NCI-H2171 treated with DMSO at 0.1 percent for 48 hours (cell line): ENCODE results near the gene MCF2L2.

Source experiments
- DNase-seq: peaks from one replicate; lab custom pipeline; 2025; lab: John Stamatoyannopoulos, UW

Gene MCF2L2

DNA sequence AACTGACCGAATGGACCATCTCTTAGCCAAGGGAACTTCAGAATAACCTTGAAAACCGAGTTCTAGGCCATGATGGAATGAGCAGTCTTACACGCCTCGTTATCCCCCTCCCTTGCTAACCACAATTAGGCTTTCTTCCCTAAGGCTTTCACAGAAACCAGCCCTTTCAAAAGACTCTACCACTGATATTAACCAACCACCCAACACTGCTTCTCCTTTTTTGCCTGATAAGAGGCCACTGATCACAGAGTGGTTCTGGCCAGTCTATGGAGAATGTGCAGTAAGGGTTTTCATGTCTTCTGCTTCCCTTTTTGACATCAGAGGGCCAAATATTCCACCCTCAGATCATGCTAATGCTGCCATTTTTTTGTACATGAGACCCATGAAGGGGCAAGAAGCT, 59.3 kb downstream of the MCF2L2 start:
- DNase-seq: no peak

DNA sequence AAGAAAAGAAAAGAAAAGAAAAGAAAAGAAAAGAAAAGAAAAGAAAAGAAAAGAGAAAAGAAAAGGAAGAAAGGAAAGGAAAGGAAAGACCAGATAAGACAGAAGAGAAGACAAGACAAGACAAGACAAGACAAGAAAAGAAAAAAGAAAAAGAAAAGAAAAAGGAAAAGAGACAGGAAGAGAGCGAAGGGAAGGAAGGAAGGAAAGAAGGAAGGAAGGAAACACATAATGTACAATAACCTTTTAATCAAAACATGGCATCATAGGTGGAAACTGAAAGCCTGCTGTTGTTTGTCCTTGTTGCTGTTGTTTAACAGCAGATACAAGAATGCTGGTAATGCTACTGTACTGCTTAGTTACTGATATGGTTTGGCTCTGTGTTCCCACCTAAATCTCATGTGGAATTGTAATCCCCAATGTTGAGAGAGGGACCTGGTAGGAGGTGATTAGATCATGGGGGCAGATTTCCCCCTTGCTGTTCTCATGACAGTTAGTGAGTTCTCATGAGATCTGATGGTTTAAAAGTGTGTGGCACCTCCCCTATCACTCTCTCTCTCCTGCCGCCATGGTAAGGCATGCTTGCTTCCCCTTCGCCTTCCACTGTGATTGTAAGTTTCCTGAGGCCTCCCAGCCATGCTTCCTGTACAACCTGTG, 67.3 kb downstream of the MCF2L2 start:
- DNase-seq: no peak

DNA sequence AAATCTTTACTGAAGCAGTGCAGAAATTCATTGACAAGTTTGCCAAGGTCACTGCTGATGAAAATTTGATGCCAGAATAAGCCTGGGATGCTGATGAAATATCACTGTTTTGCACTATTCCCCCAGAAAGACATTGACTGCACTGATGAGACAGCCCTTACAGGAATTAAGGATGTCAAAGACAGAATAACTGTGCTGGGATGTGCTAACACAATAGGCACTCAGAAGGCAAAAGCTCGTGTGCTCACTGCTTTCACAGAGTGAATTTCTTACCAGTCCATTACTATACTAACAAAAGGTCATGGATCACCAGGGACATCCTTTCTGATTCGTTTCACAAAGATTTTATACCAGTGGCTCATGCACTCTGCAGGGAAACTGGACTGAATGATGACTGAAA, 69.4 kb downstream of the MCF2L2 start:
- DNase-seq: no peak

DNA sequence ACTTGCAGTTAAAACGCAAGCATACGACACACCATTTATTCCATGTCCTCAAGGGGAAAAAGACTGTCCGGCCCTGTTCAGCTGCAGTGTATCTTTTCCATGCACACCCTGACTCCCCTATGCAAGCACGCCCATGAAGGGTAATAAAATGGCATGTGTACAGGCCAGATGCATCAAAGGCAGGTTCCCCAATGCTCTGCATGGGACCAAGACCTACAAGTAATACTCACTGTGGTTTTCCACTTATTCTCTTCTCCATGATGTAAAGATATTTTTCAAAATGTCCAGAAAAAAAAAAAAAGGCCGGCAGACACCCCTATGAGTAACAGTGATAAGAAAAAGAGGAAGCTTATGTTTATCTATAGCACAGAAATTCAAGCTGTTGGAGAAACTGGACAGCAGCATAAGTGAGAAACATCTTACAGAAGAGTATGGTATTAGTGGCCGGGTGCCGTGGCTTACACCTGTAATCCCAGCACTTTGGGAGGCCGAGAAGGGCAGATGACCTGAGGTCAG, 70.8 kb downstream of the MCF2L2 start:
- DNase-seq: no peak

DNA sequence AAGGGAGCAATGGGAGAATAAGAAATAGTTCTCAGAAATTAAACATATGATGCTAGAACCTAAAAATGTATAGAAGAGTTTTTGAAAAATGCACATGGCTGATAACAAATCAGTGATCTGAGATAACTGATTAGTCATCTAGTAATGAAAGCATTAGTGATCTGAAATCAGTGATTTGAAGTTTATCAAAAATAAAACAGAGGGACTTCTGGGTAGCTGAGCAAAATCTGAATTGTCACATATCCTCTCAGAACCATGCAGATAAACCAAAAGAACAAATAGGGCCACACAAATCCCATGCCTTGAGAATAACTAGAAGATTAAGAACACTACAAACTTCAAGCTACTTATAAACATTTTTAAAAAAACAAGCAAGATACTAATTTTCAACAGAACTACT, 71.5 kb downstream of the MCF2L2 start:
- no peak for DNase-seq

DNA sequence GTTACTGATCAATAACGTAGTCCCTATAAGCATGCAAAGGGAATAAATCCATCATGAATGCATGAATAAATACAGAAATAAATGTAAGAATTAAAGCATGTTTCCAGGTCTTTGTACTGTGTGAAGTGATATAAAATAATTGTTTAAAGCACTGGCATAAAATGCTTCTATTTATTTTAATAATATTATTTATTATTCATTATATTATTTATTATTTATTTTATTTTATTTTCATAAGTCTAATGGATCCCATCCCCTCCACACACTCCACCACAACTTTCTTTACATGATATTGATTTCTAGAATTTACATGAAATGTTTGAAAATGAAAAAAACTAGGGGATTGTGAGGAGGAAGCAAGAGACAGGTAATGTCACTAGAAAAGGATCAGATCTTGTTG, 73.5 kb downstream of the MCF2L2 start:
- no peak for DNase-seq

DNA sequence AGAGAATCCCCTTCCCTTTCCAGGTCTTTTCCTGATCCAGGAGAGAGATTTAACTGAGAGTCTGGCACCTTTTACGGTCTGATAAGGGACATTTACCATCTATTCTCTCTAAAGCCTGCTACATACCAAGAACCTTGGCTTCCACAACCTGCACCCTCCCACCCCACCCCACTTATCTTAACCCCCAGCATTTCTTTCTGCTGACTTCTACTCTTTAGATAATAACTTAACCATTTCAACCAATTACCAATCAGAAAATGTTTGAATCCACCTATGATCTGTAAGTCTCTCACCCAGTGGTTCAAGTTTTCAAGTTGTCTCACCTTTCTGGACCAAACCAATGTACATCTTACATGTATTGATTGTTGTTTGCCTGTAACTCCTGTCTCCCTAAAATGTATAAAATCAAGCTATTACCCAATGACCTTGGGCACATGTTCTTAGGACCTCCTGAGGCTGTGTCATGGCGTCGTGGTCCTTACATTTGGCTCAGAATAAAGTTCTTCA, 74.0 kb downstream of the MCF2L2 start:
- DNase-seq: no peak

DNA sequence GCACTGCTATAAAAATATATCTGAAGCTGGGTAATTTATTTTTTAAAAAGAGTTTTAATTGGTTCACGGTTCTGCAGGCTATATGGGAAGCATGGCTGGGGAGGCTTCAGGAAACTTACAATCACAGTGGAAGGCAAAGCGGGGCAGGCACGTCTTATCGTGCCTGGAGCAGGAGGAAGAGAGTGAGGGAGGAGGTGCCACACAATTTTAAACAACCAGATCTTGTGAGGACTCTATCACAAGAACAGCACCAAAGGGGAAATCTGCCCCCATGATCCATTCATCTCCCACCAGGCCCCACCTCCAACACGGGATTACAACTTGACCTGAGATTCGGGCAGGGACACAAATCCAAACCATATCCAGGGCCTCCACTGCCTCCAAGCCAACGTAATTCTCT, 75.0 kb downstream of the MCF2L2 start:
- DNase-seq: no peak

DNA sequence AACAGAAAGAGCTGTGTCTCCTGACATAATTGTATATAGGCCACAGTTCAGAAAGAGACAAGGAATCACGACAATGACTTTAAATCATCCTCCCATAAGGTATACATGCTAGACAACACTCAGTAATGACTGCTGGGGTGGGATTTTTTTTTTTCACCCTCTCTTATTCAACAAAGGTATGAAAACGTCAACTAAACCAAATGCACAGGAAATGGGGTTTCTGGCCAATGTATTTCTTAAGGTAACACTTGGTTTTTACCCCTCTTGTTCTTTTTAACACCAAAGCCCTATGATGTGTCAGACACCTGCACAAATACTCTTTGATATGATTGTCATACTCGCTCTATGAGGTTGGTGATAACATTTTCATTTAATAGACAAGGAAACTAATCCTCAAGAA, 78.3 kb downstream of the MCF2L2 start:
- no peak for DNase-seq

DNA sequence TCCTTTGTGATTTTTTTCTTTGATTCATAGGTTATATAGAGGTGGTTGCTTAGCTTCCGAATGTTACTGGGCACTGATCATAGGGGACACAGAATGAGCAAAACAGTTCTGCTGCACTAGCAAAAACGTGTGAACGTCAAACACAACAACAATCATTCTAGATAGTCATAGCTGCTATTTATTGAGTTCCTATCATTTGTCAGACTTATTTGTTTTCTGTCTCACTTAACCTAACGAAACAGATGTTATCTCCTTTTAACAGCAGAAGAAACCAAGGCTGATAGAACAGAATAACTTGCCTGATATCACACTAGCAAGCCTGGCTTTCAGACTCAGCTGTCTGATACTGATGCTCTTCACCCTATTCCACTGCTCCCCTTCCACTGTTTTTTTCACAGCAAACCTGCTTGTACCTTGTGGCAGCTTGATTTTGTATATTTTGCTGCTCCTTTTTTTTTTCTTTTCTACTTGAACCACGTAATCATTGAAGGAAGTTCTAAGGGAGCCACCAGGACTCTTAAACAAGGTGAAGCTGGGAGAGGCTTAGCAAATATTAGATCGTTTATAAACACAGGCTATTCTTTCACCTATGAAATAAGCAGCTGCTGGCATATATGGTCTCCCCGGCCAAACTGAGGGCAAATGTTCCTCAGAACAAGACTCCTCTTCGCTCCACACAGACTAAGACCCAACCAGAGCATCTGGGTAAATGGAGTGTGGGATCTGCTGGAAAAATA, 78.8 kb downstream of the MCF2L2 start:
- DNase-seq: no peak

DNA sequence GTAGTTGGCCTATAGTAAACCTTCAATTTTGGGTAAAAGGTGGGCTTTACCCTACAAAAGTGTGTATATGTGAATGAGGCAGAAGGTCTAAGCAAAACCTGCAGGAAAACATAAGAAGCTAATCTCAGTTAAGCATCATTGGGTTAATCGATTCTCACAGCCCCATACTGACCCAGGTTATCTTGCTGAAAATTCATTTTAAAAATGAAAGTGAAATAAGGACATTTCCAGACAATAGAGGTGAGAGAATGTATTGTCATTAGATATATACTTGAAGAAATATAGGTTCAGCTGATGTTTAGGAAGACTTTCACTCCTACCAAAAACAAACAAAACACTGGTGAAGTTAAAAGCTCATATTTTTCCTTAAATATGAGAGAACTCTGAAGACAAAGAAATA, 85.6 kb downstream of the MCF2L2 start:
- DNase-seq: no peak

DNA sequence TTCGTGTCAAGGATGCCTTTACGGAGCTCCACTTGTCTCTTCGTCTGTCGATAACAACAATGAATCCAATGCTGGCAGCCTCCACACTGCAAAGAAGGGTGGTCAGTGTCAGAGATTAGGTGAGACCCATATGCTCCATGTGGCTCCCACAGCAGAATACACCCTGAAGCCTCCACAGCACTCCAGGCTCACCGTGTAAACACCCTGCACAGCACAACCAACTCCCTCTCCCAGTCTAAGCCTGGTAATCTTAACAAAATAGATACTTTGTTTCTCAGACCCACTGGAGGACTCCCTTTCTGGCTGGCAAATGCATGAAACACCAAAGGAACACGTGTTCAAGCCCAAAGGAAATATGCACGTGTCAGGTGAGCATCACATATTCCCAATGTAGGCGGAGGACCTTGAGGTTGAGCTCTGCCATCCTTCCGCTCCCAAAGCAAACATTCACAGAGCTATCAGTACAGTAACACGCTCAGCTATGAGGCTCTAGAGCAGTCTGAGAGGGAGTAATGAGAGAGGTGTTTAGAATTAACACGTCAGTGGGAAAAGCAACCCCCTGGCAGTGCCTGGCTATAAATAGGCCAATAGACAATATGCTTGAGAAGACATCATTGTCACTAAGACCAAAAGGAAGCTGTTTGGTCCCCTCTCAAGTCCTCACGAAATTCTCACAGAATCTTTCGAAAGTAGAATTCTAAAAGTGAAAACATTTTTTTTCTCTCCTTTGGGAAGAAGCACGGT, 86.7 kb downstream of the MCF2L2 start:
- DNase-seq: no peak

DNA sequence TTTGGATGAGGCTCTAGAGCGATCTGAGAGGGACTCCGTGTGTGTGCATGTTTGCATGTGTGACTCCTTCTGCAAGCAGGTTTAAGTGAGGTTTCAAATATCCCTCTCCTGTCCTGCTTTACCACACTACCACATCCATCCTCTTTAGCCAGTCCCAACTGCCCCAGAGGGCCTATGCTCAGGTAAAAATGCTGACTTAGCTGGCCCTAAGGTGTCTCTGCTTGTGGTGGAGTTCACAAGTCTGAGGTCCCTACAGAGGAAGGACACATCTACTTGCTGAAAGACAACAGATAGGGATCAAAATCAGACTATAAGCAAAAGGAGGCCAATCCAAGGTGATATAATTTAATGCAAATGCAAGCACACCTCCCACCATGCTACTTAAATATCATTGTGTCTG, 88.2 kb downstream of the MCF2L2 start:
- DNase-seq: no peak

DNA sequence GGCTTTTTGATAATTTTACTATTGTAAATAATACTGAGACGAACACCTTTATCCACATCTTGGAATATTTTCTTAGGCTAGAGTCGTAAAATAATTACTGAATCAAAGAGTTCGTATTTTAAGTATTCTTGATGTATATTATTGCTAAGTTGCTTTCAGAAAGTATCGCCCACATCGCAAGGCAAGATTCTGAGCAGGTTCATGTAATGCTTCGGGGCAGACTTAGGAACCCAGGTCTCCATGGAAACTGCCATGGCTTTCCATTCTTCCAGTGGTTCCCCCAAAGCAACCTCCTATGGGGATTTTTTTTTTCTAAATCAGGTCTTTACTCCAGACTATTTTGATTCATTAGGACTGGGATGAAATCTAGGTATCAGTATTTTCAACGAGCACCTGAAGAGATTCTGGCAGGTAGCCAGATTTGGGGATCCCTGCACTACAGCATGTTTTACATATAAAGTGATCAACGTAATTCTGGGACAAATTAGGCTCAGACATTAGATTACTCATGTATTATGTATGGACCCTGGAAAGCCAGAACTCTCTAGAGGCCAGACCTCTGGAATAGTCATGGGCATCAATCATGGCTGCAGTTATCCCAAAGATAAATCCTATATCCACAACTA, 88.8 kb downstream of the MCF2L2 start:
- no peak for DNase-seq

DNA sequence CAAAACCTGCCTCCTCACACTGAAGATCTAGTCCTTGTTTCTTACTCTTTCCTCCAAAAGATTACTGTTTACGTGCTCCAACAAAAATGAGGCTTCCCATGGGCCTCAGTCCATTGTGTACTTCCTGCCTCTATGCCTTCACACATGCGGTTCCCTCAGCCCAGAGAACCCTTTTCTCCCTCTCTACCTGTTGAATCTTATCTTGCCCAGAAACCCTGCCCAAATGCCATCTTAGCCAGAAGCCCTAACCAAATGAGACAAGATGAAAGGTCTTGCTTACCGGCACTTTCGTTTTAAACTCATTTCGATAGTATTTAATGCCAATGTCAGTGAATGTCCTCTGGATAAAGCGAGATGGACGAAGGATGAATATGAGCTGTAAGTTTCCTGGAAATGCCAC, 89.9 kb downstream of the MCF2L2 start:
- no peak for DNase-seq

DNA sequence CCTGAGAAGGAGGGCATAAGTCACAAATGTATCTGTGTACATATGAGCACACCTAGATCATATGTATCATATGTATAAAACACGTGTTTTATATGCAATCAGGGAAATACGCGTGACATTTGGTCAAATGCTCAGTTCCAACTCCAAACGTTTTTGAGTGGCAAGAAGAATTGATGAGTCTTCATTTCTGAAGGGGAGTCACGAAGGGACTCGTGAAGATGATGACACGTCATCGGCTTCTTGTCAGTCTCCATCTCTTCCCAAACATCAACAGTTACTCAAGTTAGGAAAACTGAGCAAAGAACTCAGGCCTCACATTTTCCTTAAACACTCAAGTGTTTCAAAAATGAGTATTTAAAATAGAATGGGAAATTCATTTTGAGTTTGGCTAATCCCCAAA, 95.9 kb downstream of the MCF2L2 start:
- DNase-seq: no peak

DNA sequence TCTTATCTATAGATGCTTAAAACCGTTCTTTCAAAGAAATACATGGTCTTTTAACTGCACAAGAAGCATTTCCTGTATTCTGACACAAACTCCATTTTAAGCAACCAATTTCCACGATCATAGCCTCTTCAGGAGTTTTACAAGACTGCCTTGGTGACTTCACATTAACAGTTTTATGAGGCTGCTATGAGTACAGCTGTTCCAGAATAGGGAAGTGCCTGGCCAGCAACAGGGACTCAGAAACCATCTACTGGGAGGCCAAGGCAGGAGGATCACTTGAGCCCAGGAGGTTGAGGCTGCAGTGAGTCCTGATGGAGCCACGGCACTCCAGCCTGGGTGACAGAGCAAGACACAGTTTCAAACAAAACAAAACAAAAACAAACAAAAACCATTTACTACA, 96.9 kb downstream of the MCF2L2 start:
- no peak for DNase-seq

DNA sequence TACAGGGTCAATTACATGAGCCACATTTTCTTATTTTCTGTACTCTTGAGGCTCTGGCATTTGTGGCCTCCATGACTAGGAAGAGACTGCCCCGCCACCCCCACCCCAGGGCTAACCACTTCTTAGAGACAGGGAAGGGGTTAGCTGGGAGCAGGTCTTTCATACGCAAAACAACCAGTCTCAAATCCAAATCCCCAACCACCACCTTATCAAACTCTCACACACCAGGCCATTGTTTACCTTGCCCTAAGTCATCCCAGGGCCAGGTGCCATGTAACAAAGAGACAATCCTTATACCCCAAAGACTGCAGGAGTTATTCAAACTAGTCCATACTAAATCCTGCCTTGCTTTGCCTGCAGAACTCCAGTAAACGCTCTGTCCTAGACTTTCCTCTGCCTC, 97.5 kb downstream of the MCF2L2 start:
- no peak for DNase-seq

DNA sequence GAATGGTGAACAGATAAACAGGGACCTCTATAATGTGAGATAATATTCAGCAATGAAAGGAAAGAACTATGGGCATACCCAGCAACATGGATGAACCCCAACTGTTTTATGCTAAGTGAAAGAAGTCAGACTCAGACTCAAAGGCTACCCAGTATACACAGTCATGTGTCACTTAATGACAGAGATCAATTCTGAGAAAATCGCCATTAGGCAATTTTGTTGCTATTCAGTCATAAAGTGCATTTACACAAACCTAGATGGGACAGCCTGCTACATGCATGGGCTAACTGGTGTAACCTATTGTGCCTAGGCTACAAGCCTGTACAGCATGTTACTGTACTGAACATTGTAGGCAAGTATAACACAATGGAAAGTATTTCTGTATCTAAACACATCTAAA, 98.9 kb downstream of the MCF2L2 start:
- DNase-seq: no peak

DNA sequence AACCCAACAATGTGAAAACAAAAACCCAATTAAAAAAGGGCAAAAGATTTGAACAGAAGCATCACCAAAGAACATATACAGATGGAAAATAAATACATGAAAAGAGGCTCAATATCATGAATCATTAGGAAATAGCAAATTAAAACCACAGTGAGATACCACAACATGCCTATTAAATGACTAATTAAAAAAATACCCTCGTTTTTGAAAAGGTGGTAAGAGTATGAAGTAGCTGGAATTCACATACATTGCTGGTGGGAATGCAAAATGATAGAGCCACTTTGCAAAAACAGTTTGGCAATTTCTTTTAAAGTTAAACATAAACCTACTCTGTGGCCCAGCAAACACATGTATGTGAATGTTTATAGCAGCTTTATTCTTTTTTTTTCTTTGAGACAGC, 99.6 kb downstream of the MCF2L2 start:
- no peak for DNase-seq

DNA sequence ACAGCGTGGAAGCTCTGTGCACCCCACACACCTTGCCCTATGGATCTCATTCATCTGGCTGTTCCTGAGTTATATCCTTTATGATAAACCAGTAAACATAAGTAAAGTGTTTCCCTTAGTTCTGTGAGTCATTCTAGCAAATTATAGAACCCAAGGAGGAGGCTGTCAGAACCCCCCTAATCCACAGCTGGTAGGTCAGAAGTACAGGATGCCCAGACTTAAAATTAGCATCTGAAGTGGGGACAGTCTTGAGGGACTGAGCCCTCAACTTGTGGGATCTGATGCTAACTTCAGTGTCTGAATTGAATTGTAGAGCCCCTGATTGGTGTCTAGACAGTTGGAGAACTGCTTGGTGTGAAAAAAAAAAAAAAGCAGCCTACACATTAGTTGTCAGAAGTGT, 100.3 kb downstream of the MCF2L2 start:
- DNase-seq: no peak

DNA sequence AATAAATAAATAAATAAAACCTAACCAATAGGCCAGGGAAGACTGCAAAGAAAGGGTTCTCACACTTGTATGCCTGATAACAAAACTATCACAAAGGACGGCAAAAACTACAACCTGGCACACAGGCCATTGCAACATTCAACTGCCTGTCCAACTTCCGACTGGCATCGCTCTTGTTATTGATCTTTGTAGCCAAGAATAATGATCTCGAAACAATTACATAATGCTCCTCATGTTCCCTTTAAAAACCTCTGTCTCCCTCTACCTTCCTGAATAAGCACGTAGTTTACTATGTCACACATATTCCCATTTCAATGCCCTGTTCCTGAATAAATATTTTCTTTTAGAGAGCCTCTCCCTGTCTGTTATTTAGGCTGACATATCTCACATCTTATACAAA, 101.1 kb downstream of the MCF2L2 start:
- no peak for DNase-seq
